GM21526 (cell line): Measurements from ENCODE around the gene USP31.
"Not testable (repeated sequence)": the region's sequence is repeated elsewhere in the genome, so short reads cannot be mapped to it uniquely, and the experiment has no call there.

Experiments used
- ATAC-seq: cut with Tn5 transposase; IDR thresholded peaks from one replicate; pipeline ENCODE4 v1.9.1; 2021; ENCODE audit warnings: moderate library complexity; ENCODE audit not compliant: unreplicated experiment, low FRiP score

Gene USP31

DNA sequence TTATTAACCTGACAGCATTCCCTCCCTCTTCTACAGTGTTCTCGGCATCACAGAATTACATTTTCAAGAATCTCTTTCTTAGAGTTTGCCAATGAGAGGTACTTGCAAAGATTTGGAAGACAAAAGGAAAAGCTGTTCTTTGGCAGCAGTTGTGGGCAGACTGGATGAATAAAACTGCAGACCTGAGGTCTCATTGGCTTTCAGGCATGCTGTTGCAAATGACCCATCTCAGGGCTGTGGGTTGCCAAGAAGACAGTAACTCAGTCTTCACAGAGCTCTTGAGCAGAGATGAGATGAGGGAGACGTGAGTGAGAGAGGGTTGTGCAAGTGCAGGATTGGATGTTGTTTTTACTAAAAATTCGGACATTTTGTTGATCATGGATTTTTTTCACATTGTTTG, 11.3 kb upstream of the USP31 start:
- ATAC-seq, result no peak

DNA sequence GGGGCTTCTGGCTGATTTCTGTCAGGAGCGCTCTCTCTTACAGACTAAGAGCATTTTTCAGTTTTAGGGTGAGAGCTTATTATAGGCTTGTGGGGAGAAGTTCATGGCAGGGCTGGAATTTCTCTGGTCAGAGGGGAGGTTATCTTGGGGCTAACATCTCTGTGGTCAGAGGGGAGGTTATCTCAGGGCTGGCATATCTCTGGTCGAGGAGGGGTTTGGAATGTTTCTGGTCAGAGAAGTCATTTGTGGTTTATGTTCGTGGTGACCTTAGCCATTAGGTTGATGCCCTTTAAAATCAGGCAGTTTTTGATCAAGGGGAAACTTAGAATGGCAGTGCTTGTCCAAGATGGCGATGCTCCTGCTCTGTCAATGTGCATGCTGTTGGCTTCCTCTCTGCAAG, 10.8 kb upstream of the USP31 start:
- no peak for ATAC-seq

DNA sequence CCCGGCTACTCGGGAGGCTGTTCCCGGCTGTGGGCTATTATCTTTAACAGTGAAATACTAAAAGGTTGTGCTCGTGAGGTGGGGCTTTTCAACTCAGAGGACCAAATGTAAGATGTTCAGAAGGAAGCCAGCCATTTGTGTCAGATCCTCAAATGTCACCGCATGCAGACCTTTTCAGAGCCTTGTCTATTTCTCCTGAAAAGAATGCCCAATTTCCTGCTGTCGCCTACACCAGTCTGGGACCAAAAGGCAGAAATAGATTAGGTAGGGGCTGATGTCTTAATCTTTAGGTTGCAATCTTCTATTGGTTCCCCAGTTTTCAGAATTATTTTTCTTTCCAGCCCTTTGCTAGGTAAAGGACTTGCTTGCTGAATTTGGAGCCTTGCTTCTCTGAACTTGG, 8.9 kb upstream of the USP31 start:
- ATAC-seq, result no peak

DNA sequence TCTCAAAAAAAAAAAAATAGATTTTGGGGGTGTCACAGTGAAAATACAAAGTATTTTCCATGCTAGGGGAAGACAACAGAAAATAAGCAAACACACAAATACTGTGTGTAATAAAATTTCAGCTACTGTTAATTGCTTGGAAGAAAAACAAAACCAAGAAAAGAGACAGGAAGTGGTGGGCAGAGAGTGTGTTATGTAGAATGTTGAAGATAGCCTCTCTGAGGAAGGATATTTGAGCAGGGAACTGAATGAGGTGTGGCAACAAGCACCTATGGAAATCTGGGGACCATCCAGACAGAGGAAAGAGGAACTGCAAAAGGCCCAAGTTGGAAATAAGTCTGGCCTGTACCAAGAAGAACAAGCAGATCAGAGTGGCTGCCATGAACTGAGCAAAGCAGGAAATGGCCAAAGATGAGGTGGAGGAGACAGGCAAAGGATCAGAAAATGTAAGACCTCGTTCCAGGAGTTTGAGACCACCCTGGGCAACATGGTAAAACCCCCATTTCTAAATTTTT, 7.8 kb upstream of the USP31 start:
- no peak for ATAC-seq

DNA sequence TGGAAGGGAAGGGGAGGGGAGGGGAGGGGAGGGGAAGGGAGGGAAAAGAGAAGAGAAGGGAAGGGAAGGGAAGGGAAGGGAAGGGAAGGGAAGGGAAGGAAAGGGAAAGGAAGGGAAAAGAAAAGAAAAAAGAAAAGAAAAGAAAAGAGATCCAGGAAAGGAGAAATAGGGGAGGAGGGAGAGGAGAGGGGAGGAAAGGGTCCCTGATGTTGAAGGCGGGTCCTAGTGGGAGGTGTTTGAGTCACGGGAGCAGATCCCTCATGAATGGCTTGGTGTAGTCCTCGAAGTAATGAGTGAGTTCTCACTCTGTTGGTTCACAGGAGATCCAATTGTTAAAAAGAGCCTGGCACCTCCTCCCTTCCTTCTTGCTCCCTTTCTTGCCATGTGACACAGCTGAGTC, 6.9 kb upstream of the USP31 start:
- no peak for ATAC-seq

DNA sequence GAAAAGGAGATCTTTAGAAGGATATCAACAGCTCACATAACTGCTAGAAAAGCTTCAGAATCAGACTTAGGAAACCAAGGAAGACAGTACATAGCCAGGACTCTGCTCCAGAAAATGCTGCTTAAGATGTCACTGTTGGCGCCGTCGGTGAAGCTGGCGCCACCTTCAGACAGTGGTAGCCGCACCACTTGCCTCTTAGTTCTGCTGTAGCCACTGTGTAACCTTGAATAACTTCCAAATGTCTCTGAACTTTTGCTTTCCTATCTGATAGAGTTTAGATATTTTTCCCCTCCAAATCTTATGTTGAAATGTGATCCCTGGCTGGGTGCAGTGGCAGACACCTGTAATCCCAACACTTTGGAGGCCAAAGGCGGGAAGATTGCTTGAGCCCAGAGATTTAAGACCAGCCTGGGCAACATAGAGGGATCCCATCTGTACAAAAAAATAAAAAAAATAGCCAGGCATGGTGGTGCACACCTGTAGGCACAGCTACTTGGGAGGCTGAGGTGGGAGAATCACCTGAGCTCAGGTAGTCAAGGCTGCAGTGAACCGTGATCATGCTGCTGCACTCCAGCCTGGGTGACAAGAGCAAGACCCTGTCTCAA, 6.3 kb upstream of the USP31 start:
- ATAC-seq, result no peak

DNA sequence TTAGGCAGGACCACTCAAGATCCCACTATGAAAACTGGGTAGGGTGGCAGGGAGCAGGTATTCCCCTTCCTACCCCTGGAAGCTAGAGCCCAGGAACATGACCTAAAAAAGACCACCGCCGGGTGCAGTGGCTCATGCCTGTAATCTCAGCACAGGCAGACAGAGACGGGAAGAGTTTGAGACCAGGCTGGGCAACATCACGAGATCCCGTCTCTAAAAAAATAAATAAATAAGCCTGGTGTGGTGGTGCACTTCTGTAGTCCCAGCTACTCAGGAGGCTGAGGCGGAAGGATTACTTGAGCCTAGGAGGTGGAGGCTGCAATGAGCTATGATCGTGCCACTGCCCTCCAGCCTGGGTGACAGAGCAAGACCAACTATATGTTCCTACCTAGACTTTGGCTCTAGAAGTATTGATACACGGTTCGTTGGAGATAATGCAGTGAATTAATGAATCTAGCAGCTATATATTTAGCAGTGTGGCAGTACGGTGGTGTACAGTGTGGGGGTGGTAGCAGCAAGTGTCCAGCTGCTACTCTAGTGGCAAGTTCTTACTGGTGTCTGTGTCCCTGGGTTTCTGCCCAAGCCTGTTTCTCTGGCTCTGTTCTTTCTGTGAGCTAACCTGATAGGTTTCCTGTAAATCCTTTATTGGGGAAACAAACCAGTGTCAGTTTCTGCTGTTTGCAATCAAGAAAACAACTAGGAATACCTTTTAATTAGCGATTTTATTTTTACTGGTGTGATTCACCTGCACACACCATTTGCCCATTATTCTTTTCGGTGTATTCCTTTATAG, 3.3 kb upstream of the USP31 start:
- ATAC-seq, result no peak

DNA sequence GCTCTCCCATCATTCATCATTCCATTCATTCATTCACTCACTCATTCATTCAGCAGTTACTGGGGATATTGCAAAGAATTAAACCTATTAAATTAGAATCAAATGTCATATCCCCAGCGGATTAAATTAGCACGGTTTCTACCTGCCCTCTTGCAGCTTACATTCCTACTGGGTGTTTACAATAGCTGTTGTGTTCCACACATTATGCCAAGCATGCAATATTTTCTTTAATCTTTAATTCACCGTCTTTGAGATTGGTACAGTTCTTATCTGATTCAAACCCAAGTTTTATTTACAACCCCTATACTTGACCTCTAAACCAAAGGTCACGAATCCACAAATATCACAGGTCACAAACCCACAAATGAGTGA, 727 bp upstream of the USP31 start:
- no peak for ATAC-seq

DNA sequence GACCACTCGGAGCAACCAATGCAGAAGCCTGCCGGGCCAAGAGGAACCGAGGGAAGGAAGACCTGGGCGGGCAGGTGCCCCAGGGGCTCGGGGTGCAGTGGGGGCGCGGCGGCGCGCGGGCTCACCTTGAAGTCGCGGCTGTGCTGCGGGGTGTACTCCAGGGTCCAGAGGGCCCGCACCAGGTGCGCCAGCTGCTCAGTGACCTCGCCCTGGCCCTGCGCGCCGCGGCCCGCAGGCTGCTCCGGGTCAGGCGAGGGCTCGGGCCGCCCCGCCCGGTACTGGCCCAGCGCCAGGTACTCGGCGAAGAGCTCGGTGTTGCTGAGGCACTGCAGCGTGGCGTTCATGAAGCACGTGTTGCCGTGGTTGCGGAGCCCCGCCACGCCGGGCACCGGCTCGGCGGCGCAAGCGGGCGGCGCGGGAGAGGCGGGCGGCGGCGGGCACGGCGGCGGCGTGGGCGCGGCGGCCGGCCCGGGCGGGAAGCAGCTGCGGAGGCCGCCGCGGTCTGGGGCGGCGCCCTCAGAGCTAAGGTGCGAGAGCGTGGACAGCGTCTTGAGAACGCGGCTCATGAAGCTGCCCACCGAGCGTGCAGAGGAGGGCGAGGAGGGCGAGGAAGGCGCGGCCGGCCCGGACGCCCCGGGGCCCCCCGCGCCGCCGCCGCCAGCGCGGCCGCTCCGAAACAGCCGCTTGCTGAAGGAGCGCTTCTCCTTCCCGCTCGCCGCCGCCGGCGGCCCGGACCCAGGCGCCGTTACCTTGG, 562 bp downstream of the USP31 start:
- peak; percentile 37 for ATAC-seq

DNA sequence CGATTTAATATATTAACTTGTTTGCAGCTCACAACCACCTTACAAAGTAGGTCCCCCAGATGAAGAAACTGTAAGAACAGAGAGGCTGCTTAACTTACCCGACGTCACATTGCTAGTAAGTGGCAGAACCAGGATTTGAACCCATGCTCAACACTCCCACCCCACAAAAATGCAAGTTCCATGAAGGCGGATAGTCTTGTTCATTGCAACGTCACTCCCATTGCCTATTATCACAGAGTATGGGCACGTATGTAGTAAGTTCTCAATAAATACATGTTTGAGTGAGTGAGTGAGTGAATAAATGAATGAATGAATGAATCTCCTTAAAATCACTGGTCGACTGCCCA, 1.1 kb downstream of the USP31 start:
- no peak for ATAC-seq

DNA sequence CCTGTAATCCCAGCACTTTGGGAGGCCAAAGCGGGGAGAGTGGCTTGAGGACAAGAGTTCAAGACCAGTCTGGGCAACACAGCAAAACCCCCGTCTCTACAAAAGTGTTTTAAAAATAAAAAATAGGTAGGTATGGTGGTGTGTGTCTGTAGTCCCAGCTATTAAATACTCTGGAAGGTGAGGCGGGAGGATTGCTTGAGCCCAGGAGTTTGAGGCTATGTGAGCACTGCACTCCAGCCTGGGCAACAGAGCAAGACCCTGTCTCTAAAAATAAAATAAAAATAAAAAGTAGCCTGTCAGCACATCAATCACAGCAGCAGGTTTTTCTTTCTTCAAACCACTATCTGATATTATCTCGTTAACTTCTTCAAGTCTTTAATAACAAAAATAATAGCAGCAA, 1.6 kb downstream of the USP31 start:
- no peak for ATAC-seq

DNA sequence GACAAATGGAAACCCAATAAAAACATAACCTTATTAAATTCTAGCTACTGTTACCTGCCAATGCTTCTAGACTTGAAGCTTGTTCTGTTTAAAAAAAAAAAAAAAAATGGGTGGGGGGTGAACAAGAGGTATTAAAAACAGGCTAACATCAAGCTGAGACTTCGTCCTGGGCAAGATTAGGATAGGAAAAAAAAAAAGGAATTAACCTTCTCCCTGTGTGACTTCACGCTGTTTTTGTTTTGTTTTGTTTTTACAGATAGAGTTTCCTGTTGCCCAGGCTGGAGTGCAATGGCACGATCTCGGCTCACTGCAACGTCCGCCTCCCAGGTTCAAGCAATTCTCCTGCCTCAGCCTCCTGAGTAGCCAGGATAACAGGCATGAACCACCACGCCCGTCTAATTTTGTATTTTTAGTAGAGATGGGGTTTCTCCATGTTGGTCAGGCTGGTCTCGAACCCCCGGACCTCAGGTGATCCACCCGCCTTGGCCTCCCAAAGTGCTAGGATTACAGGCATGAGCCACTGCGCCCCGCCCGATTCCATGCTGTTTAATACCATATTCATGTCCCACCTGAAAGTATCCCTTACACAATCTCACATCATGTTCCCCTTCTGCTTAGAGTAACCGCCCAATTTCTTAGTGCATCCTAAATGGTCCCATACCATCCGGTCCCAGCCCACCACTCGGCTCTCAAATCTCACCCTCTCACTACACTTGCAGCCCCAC, 2.2 kb downstream of the USP31 start:
- no peak for ATAC-seq

DNA sequence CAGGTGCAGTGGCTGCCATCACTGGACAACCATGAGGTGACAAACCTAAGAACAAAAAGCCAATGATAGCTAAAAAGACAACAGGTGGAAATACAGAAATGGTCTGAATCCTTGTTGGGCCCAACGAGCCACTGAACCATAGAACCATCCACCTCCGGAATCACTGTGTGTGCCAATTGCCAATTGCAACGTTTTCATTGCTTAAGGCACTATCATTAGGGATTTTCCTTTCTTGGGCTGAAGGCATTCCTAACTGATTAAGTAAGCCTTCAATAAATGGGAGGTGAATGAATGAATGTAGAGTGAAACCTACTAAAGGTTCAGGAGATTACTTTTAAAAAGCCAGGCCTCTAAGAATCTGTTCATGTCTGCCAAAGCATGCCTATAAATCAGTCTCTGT, 3.6 kb downstream of the USP31 start:
- ATAC-seq, result no peak

DNA sequence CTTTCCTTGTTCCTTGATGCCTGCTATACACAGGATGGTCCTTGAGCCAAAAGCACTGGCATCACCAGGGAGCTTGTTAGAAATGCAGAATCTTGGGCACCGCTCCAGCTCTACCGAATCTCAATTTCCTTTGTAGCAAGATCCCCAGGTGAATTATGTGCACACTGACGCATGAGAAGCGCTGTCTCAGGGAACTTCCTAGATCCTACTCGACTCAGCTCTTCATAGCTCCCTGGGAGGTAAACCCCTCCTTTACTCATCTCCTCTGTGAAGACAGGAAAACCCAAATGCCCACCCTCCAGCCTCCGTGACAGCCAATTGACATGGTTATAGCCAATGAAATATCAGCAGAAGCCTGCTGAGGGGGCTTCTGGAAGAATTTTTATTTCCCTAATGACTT, 4.1 kb downstream of the USP31 start:
- ATAC-seq, result no peak

DNA sequence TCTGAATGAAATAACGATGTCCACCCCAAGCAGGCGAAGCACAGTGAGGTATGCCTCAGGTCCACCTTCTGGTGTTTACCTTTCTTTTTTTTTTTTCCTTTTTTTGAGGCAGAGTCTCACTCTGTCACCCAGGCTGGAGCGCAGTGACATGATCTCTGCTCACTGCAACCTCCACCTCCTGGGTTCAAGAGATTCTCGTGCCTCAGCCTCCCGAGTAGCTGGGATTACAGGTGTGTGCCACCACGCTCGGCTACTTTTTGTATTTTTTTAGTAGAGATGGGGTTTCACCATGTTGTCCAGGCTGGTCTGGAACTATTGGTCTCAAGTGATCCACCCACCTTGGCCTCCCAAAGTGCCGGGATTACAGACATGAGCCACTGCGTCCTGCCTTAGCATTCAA, 4.9 kb downstream of the USP31 start:
- not testable (repeated sequence) for ATAC-seq

DNA sequence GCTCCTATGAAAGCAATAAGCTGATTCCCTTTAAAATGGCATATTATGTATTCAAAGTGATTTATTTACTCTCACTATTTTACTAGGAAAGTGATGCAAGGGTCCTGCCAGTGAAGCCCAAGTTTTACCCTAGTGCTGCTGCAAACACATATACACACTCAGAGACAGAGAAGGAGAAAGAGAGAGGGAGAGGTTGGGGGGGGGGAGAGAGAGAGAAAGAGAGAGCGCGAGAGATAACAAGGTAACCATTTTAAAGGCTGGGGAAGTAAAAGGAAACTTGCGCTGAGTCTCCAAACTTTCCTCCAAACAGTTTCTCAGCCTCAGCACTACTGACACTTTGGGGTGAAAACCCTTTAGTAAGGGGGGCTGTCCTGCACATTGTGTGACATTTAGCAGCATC, 5.9 kb downstream of the USP31 start:
- no peak for ATAC-seq

DNA sequence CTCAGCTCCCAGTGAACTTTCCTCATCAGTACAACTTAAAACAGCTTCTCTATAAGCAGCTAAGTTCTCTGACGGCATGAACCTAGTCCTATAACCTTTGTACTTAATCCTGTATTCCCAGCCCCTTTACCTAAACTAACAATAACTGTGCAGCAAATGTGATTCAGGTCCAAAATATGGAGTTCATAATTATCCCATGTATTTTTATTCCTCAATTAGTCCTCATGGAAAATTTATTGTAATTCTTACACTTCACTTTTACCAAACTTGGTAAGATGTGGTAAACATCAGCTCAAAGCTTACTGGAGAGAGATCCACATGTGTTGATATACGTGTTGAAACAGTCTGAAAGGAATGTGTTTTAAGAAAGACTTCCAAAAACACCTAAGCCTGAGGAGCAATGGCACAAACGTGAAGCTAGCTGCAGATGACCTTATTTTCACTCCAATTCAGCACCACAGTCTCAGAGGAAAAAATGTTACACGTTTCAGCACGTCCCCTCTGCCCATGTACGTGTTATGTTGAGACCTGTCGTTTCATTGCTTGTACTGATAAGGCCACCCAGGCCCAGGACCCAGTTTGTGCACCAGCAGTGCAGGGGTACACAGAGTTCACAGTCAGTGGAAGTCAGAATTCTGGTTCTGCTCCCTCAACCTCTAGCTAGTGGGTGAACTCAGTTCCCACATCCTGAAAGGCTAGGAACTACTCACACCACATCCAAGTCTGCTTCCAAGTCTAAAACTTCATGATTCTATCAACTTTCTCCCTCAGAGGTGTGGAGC, 7.1 kb downstream of the USP31 start:
- ATAC-seq, result no peak

DNA sequence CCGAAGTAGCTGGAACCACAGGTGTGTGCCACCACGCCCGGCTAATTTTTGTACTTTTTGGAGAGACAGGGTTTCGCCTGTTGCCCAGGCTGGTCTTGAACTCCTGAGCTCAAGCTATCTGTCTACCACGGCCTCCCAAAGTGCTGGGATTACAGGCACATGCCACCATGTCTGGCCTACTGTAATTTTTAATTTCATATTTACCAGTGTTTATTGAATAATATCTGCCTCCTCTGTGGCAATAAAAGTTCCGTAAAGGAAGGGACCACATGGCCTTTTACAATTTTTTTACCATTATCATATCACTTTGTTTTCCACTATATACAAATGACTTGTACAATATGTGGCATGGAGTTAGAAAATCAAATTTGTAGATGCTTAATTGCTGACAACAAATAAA, 7.8 kb downstream of the USP31 start:
- ATAC-seq, result no peak

DNA sequence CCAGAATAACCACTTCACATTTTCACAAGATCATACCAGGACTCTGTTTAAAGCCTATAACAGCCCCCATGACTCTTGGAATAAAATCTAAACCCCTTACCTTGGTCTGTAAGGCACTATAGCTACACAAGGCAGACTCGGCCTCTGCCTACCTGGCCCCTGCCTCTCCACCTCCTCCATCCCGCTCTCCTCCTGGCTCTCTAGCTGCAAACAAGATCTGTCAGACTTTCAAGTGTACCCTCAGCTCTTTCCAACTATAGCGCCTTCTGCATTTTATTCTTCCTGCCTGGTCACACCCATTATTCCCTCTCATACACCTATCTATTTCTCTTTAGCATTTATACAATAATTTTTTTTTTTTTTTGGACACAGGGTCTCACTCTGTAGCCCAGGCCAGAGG, 8.2 kb downstream of the USP31 start:
- ATAC-seq, result no peak

DNA sequence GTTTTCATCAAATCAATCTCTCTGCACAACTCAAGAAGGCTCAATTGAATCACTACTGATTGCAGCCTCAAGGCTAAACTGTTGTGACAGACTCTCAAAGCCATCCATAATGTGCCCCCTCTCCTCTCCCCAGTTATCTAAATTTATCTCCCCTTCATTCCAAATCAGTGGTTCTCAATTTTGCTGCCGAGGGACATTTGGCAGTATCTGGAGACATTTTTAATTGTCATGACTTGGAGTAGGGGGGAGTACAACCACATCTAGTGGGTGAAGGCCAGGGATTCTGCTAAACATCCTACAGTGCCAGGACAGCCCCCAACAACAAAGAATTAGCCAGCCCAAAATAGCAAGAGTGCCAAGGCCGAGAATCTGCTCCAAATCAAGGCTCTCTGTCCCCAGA, 9.1 kb downstream of the USP31 start:
- ATAC-seq, result no peak
